K562 (cell line): ENCODE measurements around the gene HSD11B1L. TPM values are rescaled to one million over a fixed set of nuclear protein-coding genes. Genes with fewer than 3 reads are reported as not detected.
A peak's percentile ranks its signal among the peaks of the same experiment; 100 is the strongest.

Experiments
- BRD4 ChIP-seq: fragments of 200-600 bp; sonication (generic); IDR thresholded peaks from 2 replicates; pipeline ENCODE4 v1.6.1; 2017; ENCODE audit warnings: inconsistent platforms
- CBFA2T3 ChIP-seq: fragments of 450-650 bp; IDR thresholded peaks from 2 replicates; pipeline ENCODE4 v1.6.1; 2017
- EWSR1 ChIP-seq: fragments of 450-650 bp; IDR thresholded peaks from 2 replicates; pipeline ENCODE4 v1.6.1; 2018; ENCODE audit warnings: borderline replicate concordance, mild to moderate bottlenecking, low read depth, moderate library complexity; ENCODE audit not compliant: partially characterized antibody
- FOXM1 ChIP-seq, 2 experiments: fragments of 450-650 bp in 1 of 2; sonication (generic) in 1 of 2; formaldehyde crosslinking in 1 of 2; IDR thresholded peaks; 2 replicates each; pipeline versions ENCODE4 v1.6.1 to v1.9.0; 2017 to 2022; ENCODE audit warnings: low read depth in 2 of 2, mild to moderate bottlenecking in 2 of 2, missing genetic modification reagents in 1 of 2, moderate library complexity in 1 of 2
- GABPB2 ChIP-seq: fragments of 250-450 bp; sonication (Bioruptor Pico); conservative IDR thresholded peaks from 2 replicates; pipeline ENCODE4 v1.5.1; 2021; ENCODE audit warnings: mild to moderate bottlenecking
- HDAC3 ChIP-seq: fragments of 450-650 bp; IDR thresholded peaks from 2 replicates; pipeline ENCODE4 v1.6.1; 2018; ENCODE audit warnings: borderline replicate concordance, mild to moderate bottlenecking, moderate library complexity; ENCODE audit not compliant: partially characterized antibody
- MEF2A ChIP-seq: IDR thresholded peaks from 2 replicates; pipeline ENCODE4 v1.6.1; 2011; ENCODE audit warnings: low read depth, mild to moderate bottlenecking, low read length, moderate library complexity; ENCODE audit not compliant: control insufficient read depth
- MTF1 ChIP-seq: fragments of 250-450 bp; sonication (Bioruptor Pico); IDR thresholded peaks from 2 replicates; pipeline ENCODE4 v1.9.0; 2021; ENCODE audit warnings: moderate library complexity, mild to moderate bottlenecking, inconsistent platforms, borderline replicate concordance
- PRPF4 ChIP-seq: fragments of 200-400 bp; formaldehyde crosslinking; IDR thresholded peaks from one replicate; pipeline ENCODE4 v1.6.1; 2017; ENCODE audit warnings: low read length, low read depth, mild to moderate bottlenecking; ENCODE audit not compliant: insufficient read depth, poor library complexity, severe bottlenecking
- PYGO2 ChIP-seq: fragments of 450-650 bp; IDR thresholded peaks from 2 replicates; pipeline ENCODE4 v1.6.1; 2016; ENCODE audit warnings: mild to moderate bottlenecking, missing genetic modification characterization, moderate library complexity, missing compliant biosample characterization
- RBM15 ChIP-seq: fragments of 200-400 bp; formaldehyde crosslinking; IDR thresholded peaks from 2 replicates; pipeline ENCODE4 v1.6.1; 2018; ENCODE audit warnings: mild to moderate bottlenecking, low read length, moderate library complexity; ENCODE audit not compliant: insufficient read depth
- RFX7 ChIP-seq: fragments of 250-450 bp; sonication (Bioruptor Pico); IDR thresholded peaks from 2 replicates; pipeline ENCODE4 v1.5.1; 2021; ENCODE audit warnings: mild to moderate bottlenecking
- SAFB ChIP-seq: fragments of 200-400 bp; formaldehyde crosslinking; IDR thresholded peaks from 2 replicates; pipeline ENCODE4 v1.6.1; 2017; ENCODE audit warnings: low read depth, low read length, borderline replicate concordance
- SMARCA4 ChIP-seq: fragments of 450-650 bp; IDR thresholded peaks from 2 replicates; pipeline ENCODE4 v1.6.1; 2016
- SMARCC2 ChIP-seq: fragments of 450-650 bp; IDR thresholded peaks from 2 replicates; pipeline ENCODE4 v1.6.1; 2017; ENCODE audit warnings: antibody characterized with exemption, moderate library complexity, mild to moderate bottlenecking, low read depth
- TRIM28 ChIP-seq: fragments of 450-650 bp; IDR thresholded peaks from 2 replicates; pipeline ENCODE4 v1.6.1; 2017
- YBX1 ChIP-seq: fragments of 450-650 bp; IDR thresholded peaks from 2 replicates; pipeline ENCODE4 v1.7.1; 2016; ENCODE audit warnings: mild to moderate bottlenecking
- ZFX ChIP-seq: sonication (generic); formaldehyde crosslinking; IDR thresholded peaks from 2 replicates; pipeline ENCODE4 v1.8.0; 2022; ENCODE audit warnings: mild to moderate bottlenecking, missing genetic modification reagents, moderate library complexity
- ZNF436 ChIP-seq: fragments of 250-450, 450-650 bp; sonication (Bioruptor Pico); formaldehyde crosslinking; IDR thresholded peaks from 2 replicates; pipeline ENCODE4 v1.7.0; 2020; ENCODE audit warnings: mild to moderate bottlenecking
- polyA plus RNA-seq, 8 experiments: library from polyadenylated mRNA; depleted of rRNA in 4 of 8; stranded (reverse) in 5 of 8; unstranded in 3 of 8; fragments of >200 nt; fragmentation: Nextera tagmentation in 2 of 8; fragmentation: Illumina TruSeq in 1 of 8; extraction: Ambion mirVana in 2 of 8; extraction: Trizol in 1 of 8; gene quantifications; 2 replicates each; pipeline versions ENCODE4 v1.2.1 to v1.2.3, GENCODE V29; 2011 to 2014; ENCODE audit warnings: inconsistent platforms in 1 of 8, missing spikeins in 1 of 8
- total RNA-seq, 7 experiments: library from RNA; depleted of rRNA in 6 of 7; stranded (reverse); fragments of >200 nt in 6 of 7; fragmentation: Illumina TruSeq in 2 of 7; extraction: Trizol in 2 of 7; gene quantifications; 2 replicates each; pipeline versions ENCODE4 v1.2.1 to v1.2.3, GENCODE V29; 2011 to 2021; ENCODE audit warnings: low replicate concordance in 1 of 7
- TF ChIP-seq, protein P1 (sequence below), 2 experiments: IDR thresholded peaks; 2 replicates each; pipeline ENCODE4 v1.6.1; 2011; ENCODE audit warnings: borderline replicate concordance in 1 of 2, control low read depth in 1 of 2, low read depth in 1 of 2, low read length in 1 of 2, mild to moderate bottlenecking in 1 of 2, mixed read lengths in 1 of 2, moderate library complexity in 1 of 2; ENCODE audit not compliant: insufficient read depth in 1 of 2, insufficient read length in 1 of 2, poor library complexity in 1 of 2, severe bottlenecking in 1 of 2; ENCODE audit errors: extremely low read depth in 1 of 2
- TF ChIP-seq, protein P2 (sequence below): fragments of 250-450 bp; sonication (Bioruptor Pico); IDR thresholded peaks from 2 replicates; pipeline ENCODE4 v1.4.0; 2020; ENCODE audit warnings: borderline replicate concordance
- TF ChIP-seq, protein P3 (sequence below): sonication (generic); formaldehyde crosslinking; IDR thresholded peaks from 2 replicates; pipeline ENCODE4 v1.5.0; 2020; ENCODE audit warnings: missing genetic modification reagents
- TF ChIP-seq, protein P4 (sequence below): fragments of 450-650 bp; IDR thresholded peaks from 2 replicates; pipeline ENCODE4 v1.6.1; 2016

HSD11B1L gene
- total and polyA plus RNA-seq, 9 of the 15 experiments (the other 6 are each of a cell fraction or from before 2014, with no cell fraction given): 0.31 to 7.7 (median 2.3) TPM

DNA sequence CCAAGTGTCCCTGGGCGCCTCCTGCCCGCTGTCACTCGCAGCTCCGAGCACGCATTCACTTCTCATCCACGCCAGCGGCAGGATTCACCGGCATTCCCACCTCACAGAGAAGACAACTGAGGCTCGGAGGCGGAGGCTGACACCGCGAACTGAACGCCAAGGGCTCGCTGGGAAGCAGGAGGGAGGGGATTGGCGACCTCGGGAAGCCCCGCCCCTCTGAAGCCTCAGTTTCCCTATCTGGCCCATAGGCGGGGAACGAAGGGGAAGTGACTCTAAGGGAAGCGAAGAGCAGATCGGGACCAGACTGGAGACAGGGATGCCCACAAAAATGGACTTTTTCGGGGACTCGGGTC, 767 bp upstream of the HSD11B1L start (continued):
- TF ChIP-seq RBM15 (no peak), PRPF4 (no peak), ZFX (CRISPR knock-in tag) (no peak), EWSR1 (no peak), TRIM28 (no peak), BRD4 (no peak), PYGO2 (tag) (no peak), ZNF436 (CRISPR knock-in tag) (no peak), FOXM1 (IDR thresholded peaks at IDR 0.05; ENCODE audit: low read depth) (no peak), FOXM1 (CRISPR knock-in tag; IDR thresholded peaks at IDR 0.05; ENCODE audit: low read depth) (0 out of 2 replicates have a peak, but pooled peaks have one; percentile 77), YBX1 (no peak), HDAC3 (no peak), MTF1 (no peak), MEF2A (no peak), SMARCC2 (no peak), SAFB (no peak), RFX7 (CRISPR knock-in tag) (no peak), SMARCA4 (no peak), CBFA2T3 (no peak), GABPB2 (no peak)
- TF ChIP-seq, protein P1, sequence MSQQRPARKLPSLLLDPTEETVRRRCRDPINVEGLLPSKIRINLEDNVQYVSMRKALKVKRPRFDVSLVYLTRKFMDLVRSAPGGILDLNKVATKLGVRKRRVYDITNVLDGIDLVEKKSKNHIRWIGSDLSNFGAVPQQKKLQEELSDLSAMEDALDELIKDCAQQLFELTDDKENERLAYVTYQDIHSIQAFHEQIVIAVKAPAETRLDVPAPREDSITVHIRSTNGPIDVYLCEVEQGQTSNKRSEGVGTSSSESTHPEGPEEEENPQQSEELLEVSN (IDR thresholded peaks at IDR 0.05; ENCODE audit: borderline replicate concordance in 1 of 2, extremely low read depth in 1 of 2, insufficient read depth in 1 of 2, insufficient read length in 1 of 2, low read depth in 1 of 2, low read length in 1 of 2, poor library complexity in 1 of 2, severe bottlenecking in 1 of 2): no peak
- TF ChIP-seq, protein P2, sequence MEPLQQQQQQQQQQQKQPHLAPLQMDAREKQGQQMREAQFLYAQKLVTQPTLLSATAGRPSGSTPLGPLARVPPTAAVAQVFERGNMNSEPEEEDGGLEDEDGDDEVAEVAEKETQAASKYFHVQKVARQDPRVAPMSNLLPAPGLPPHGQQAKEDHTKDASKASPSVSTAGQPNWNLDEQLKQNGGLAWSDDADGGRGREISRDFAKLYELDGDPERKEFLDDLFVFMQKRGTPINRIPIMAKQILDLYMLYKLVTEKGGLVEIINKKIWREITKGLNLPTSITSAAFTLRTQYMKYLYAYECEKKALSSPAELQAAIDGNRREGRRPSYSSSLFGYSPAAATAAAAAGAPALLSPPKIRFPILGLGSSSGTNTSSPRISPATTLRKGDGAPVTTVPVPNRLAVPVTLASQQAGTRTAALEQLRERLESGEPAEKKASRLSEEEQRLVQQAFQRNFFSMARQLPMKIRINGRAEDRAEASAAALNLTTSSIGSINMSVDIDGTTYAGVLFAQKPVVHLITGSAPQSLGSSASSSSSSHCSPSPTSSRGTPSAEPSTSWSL (CRISPR knock-in tag): no peak
- TF ChIP-seq, protein P3, sequence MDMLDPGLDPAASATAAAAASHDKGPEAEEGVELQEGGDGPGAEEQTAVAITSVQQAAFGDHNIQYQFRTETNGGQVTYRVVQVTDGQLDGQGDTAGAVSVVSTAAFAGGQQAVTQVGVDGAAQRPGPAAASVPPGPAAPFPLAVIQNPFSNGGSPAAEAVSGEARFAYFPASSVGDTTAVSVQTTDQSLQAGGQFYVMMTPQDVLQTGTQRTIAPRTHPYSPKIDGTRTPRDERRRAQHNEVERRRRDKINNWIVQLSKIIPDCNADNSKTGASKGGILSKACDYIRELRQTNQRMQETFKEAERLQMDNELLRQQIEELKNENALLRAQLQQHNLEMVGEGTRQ: no peak
- TF ChIP-seq, protein P4, sequence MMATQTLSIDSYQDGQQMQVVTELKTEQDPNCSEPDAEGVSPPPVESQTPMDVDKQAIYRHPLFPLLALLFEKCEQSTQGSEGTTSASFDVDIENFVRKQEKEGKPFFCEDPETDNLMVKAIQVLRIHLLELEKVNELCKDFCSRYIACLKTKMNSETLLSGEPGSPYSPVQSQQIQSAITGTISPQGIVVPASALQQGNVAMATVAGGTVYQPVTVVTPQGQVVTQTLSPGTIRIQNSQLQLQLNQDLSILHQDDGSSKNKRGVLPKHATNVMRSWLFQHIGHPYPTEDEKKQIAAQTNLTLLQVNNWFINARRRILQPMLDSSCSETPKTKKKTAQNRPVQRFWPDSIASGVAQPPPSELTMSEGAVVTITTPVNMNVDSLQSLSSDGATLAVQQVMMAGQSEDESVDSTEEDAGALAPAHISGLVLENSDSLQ: peak; percentile 40; the same call in 1 of the 2 replicates
